Measurements from ENCODE around the gene PLEKHG4B.

Gene PLEKHG4B

DNA sequence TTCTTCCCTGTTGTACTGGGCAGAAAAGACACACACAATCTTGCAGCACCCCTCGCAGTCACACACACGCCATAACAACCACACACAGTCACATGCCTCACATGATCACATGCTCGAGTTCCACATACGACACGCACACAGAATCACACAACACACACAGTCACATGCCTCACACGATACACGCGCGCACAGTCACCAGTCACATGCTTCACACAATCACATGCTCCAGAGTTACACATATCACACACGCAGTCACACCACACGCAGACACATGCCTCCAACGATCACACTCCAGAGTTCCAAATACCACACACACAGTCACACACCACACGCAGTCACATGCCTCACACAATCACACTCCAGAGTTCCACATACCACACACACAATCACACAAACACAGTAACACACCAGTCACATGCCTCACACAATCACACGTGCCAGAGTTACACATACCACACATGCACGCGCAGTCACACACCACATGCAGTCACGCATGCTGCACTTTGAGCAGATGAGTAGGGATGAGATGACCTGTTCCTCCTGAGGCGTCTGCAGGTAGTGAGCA is 50.4 kb downstream of the PLEKHG4B start:
- peaks cover 11 to 30% of the 10 kb centered on the region in 2 donors for H3K9me3 ChIP-seq (replicated peaks in 1 of 2; ENCODE audit: control insufficient read depth in 2 of 2, insufficient read depth in 1 of 2, low read depth in 1 of 2, low read length in 2 of 2)
- no peak overlapping the region for H2BK120ac ChIP-seq (ENCODE audit: low read depth, low read length)
- H3K4ac ChIP-seq (ENCODE audit: low read length), result no peak overlapping the region
- no CpG with 5 or more reads among the region's 18 CpGs for WGBS, 2 donors (ENCODE audit: extremely low coverage in 2 of 2, insufficient read length in 2 of 2, insufficient replicate concordance in 1 of 2)
- H3K27ac ChIP-seq (replicated peaks; ENCODE audit: low read length), result no peak overlapping the region
- no peak for DNase-seq (ENCODE audit: low spot score)
- no peak overlapping the region for H4K91ac ChIP-seq (ENCODE audit: low read depth, low read length, poor library complexity)
- H3K36me3 ChIP-seq (replicated peaks in 1 of 2; ENCODE audit: control insufficient read depth in 2 of 2, insufficient read depth in 2 of 2, low read length in 2 of 2), result peaks cover 33 to 61% of the 10 kb centered on the region in 2 donors
- peak overlapping the region; percentile 7 for H2BK5ac ChIP-seq (ENCODE audit: low read length)
- no peaks in the 10 kb centered on the region for H3K27me3 ChIP-seq (ENCODE audit: control insufficient read depth in 3 of 3, insufficient read depth in 3 of 3, low read depth in 1 of 3, low read length in 3 of 3)
- H4K8ac ChIP-seq (ENCODE audit: low read depth, low read length), result no peak overlapping the region
- H3K18ac ChIP-seq (ENCODE audit: low read length), result no peak overlapping the region
- H3K4me3 ChIP-seq (ENCODE audit: low read length in 2 of 2), result peak overlapping the region in 1 of 2 donors; percentile 20
- no peak overlapping the region for H2AFZ ChIP-seq (ENCODE audit: low read length)
- no peak overlapping the region for H2AK5ac ChIP-seq (ENCODE audit: low read depth, low read length)
- peaks cover 15% of the 10 kb centered on the region for H3K79me1 ChIP-seq (ENCODE audit: low read depth, low read length)
- no peaks in the 10 kb centered on the region for H3K4me1 ChIP-seq (ENCODE audit: control insufficient read depth in 2 of 2, insufficient read depth in 1 of 2, low read depth in 1 of 2, low read length in 2 of 2)
- H3K9ac ChIP-seq (ENCODE audit: low read depth, low read length, poor library complexity), result no peak overlapping the region
- peak overlapping the region; percentile 36 for H3K23ac ChIP-seq (ENCODE audit: low read depth, low read length, poor library complexity)
- no peak overlapping the region for H3K4me2 ChIP-seq (ENCODE audit: insufficient read depth, low read length, poor library complexity, severe bottlenecking)
- no peak overlapping the region for H3K14ac ChIP-seq (ENCODE audit: low read length)
- no peak overlapping the region for H2BK12ac ChIP-seq (ENCODE audit: low read length)
- H2BK15ac ChIP-seq (ENCODE audit: low read length), result no peak overlapping the region

DNA sequence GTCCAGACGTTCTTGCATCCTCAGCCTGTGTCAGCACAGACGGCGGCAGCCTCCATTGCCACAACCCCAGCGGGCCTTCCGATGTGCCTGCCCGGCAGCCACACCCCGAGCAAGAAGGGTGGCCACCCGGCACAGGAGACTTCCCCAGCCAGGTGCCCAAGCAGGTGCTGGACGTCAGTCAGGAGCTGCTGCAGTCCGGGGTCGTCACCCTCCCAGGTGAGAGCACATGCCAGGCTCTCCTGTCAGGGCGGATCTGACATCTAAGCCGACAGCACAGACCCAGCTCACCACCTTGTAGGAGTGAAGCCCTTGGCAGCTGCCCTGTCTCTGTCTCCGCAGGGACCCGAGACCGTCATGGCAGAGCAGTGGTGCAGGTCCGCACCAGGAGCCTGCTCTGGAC is 51.1 kb downstream of the PLEKHG4B start:
- Histone ChIP-seq H3K36me3 (replicated peaks in 1 of 2; ENCODE audit: control insufficient read depth in 2 of 2, insufficient read depth in 2 of 2, low read length in 2 of 2) (peaks cover 35 to 63% of the 10 kb centered on the region in 2 donors), H2BK120ac (ENCODE audit: low read depth, low read length) (no peak overlapping the region), H3K27ac (replicated peaks; ENCODE audit: low read length) (no peak overlapping the region), H2BK15ac (ENCODE audit: low read length) (no peak overlapping the region), H2AFZ (ENCODE audit: low read length) (no peak overlapping the region), H3K4me3 (ENCODE audit: low read length in 2 of 2) (peak overlapping the region in 1 of 2 donors; percentile 57), H3K4ac (ENCODE audit: low read length) (no peak overlapping the region), H3K79me1 (ENCODE audit: low read depth, low read length) (peaks cover 11% of the 10 kb centered on the region), H3K14ac (ENCODE audit: low read length) (no peak overlapping the region), H3K4me1 (ENCODE audit: control insufficient read depth in 2 of 2, insufficient read depth in 1 of 2, low read depth in 1 of 2, low read length in 2 of 2) (no peaks in the 10 kb centered on the region), H3K18ac (ENCODE audit: low read length) (peak overlapping the region; percentile 25), H4K91ac (ENCODE audit: low read depth, low read length, poor library complexity) (no peak overlapping the region), H2BK12ac (ENCODE audit: low read length) (no peak overlapping the region), H3K9me3 (replicated peaks in 1 of 2; ENCODE audit: control insufficient read depth in 2 of 2, insufficient read depth in 1 of 2, low read depth in 1 of 2, low read length in 2 of 2) (peaks cover 18 to 32% of the 10 kb centered on the region in 2 donors), H3K23ac (ENCODE audit: low read depth, low read length, poor library complexity) (peak overlapping the region; percentile 21), H4K8ac (ENCODE audit: low read depth, low read length) (no peak overlapping the region), H3K9ac (ENCODE audit: low read depth, low read length, poor library complexity) (peak overlapping the region; percentile 31), H3K4me2 (ENCODE audit: insufficient read depth, low read length, poor library complexity, severe bottlenecking) (no peak overlapping the region), H2AK5ac (ENCODE audit: low read depth, low read length) (no peak overlapping the region), H3K27me3 (ENCODE audit: control insufficient read depth in 3 of 3, insufficient read depth in 3 of 3, low read depth in 1 of 3, low read length in 3 of 3) (no peaks in the 10 kb centered on the region), H2BK5ac (ENCODE audit: low read length) (peak overlapping the region; percentile 7)
- no peak for DNase-seq (ENCODE audit: low spot score)
- WGBS, 2 donors (ENCODE audit: extremely low coverage in 2 of 2, insufficient read length in 2 of 2, insufficient replicate concordance in 1 of 2), result no CpG with 5 or more reads among the region's 17 CpGs

- Histone ChIP-seq H3K27ac (replicated peaks; ENCODE audit: low read length) (no peak overlapping the region), H3K4me1 (ENCODE audit: control insufficient read depth in 2 of 2, insufficient read depth in 1 of 2, low read depth in 1 of 2, low read length in 2 of 2) (no peaks in the 10 kb centered on the region), H2BK120ac (ENCODE audit: low read depth, low read length) (no peak overlapping the region), H3K79me1 (ENCODE audit: low read depth, low read length) (peaks cover 11% of the 10 kb centered on the region), H3K23ac (ENCODE audit: low read depth, low read length, poor library complexity) (peak overlapping the region; percentile 6), H2AFZ (ENCODE audit: low read length) (no peak overlapping the region), H3K27me3 (ENCODE audit: control insufficient read depth in 3 of 3, insufficient read depth in 3 of 3, low read depth in 1 of 3, low read length in 3 of 3) (no peaks in the 10 kb centered on the region), H3K18ac (ENCODE audit: low read length) (no peak overlapping the region), H3K4ac (ENCODE audit: low read length) (no peak overlapping the region), H3K9me3 (replicated peaks in 1 of 2; ENCODE audit: control insufficient read depth in 2 of 2, insufficient read depth in 1 of 2, low read depth in 1 of 2, low read length in 2 of 2) (peaks cover 25 to 32% of the 10 kb centered on the region in 2 donors), H3K4me3 (ENCODE audit: low read length in 2 of 2) (no peak overlapping the region), H2BK5ac (ENCODE audit: low read length) (no peak overlapping the region), H3K14ac (ENCODE audit: low read length) (no peak overlapping the region), H4K91ac (ENCODE audit: low read depth, low read length, poor library complexity) (no peak overlapping the region), H2BK12ac (ENCODE audit: low read length) (no peak overlapping the region), H2BK15ac (ENCODE audit: low read length) (no peak overlapping the region), H4K8ac (ENCODE audit: low read depth, low read length) (no peak overlapping the region), H3K4me2 (ENCODE audit: insufficient read depth, low read length, poor library complexity, severe bottlenecking) (no peak overlapping the region), H2AK5ac (ENCODE audit: low read depth, low read length) (no peak overlapping the region), H3K36me3 (replicated peaks in 1 of 2; ENCODE audit: control insufficient read depth in 2 of 2, insufficient read depth in 2 of 2, low read length in 2 of 2) (peaks cover 37 to 59% of the 10 kb centered on the region in 2 donors), H3K9ac (ENCODE audit: low read depth, low read length, poor library complexity) (no peak overlapping the region)
- no peak for DNase-seq (ENCODE audit: low spot score)
- no CpG with 5 or more reads among the region's 8 CpGs for WGBS, 2 donors (ENCODE audit: extremely low coverage in 2 of 2, insufficient read length in 2 of 2, insufficient replicate concordance in 1 of 2)
Measured at GRCh38 chr5:144941-145340, 53.0 kb downstream of the PLEKHG4B start.

- Histone ChIP-seq H3K9me3 (replicated peaks in 1 of 2; ENCODE audit: control insufficient read depth in 2 of 2, insufficient read depth in 1 of 2, low read depth in 1 of 2, low read length in 2 of 2) (peaks cover 25 to 32% of the 10 kb centered on the region in 2 donors), H2BK15ac (ENCODE audit: low read length) (no peak overlapping the region), H2BK120ac (ENCODE audit: low read depth, low read length) (no peak overlapping the region), H3K4me2 (ENCODE audit: insufficient read depth, low read length, poor library complexity, severe bottlenecking) (no peak overlapping the region), H3K27ac (replicated peaks; ENCODE audit: low read length) (no peak overlapping the region), H3K4me1 (ENCODE audit: control insufficient read depth in 2 of 2, insufficient read depth in 1 of 2, low read depth in 1 of 2, low read length in 2 of 2) (no peaks in the 10 kb centered on the region), H3K9ac (ENCODE audit: low read depth, low read length, poor library complexity) (no peak overlapping the region), H2BK12ac (ENCODE audit: low read length) (no peak overlapping the region), H2AFZ (ENCODE audit: low read length) (no peak overlapping the region), H3K36me3 (replicated peaks in 1 of 2; ENCODE audit: control insufficient read depth in 2 of 2, insufficient read depth in 2 of 2, low read length in 2 of 2) (peaks cover 36 to 61% of the 10 kb centered on the region in 2 donors), H3K79me1 (ENCODE audit: low read depth, low read length) (peaks cover 11% of the 10 kb centered on the region), H3K4me3 (ENCODE audit: low read length in 2 of 2) (peak overlapping the region in 1 of 2 donors; percentile 19), H4K91ac (ENCODE audit: low read depth, low read length, poor library complexity) (no peak overlapping the region), H3K18ac (ENCODE audit: low read length) (no peak overlapping the region), H4K8ac (ENCODE audit: low read depth, low read length) (no peak overlapping the region), H3K4ac (ENCODE audit: low read length) (no peak overlapping the region), H3K23ac (ENCODE audit: low read depth, low read length, poor library complexity) (peak overlapping the region; percentile 6), H3K14ac (ENCODE audit: low read length) (no peak overlapping the region), H2BK5ac (ENCODE audit: low read length) (no peak overlapping the region), H2AK5ac (ENCODE audit: low read depth, low read length) (no peak overlapping the region), H3K27me3 (ENCODE audit: control insufficient read depth in 3 of 3, insufficient read depth in 3 of 3, low read depth in 1 of 3, low read length in 3 of 3) (no peaks in the 10 kb centered on the region)
- no CpG with 5 or more reads among the region's 7 CpGs for WGBS, 2 donors (ENCODE audit: extremely low coverage in 2 of 2, insufficient read length in 2 of 2, insufficient replicate concordance in 1 of 2)
- no peak for DNase-seq (ENCODE audit: low spot score)
Measured at GRCh38 chr5:145585-146323, 53.8 kb downstream of the PLEKHG4B start.

Measured in neuronal stem cell (in vitro differentiated cells).